ENCODE results near the gene CCDC157. TPM values are rescaled to one million over a fixed set of nuclear protein-coding genes. Genes with fewer than 3 reads are reported as not detected.

Gene CCDC157
- total and polyA plus RNA-seq, 10 of the 15 experiments (the other 5 are each of a cell fraction or from before 2014, with no cell fraction given): 0.10 to 2.8 (median 1.2) TPM

- RAD21 ChIA-PET (ENCODE audit: unreplicated experiment): interaction anchor here (0.7 to 7.3 kb wide), 15 partner anchors 10 to 331 kb away, joined by 3 to 137 read pairs (median 4); partner anchors contain the start of genes CASTOR1, CCDC157, RNF215 and SEC14L2
- DNase-seq (ENCODE audit: low read depth, low spot score) (peak; percentile 99), ATAC-seq (peak; percentile 88), FAIRE-seq (peak; percentile 91)
- Histone ChIP-seq H3K27me3 (replicated peaks in 1 of 2; ENCODE audit: control insufficient read depth in 2 of 2, insufficient read depth in 2 of 2, low read length in 1 of 2) (no peaks in the 10 kb centered on the region), H4K20me1 (ENCODE audit: control insufficient read depth, insufficient read depth) (no peaks in the 10 kb centered on the region), H2AFZ (ENCODE audit: control insufficient read depth, low read depth, low read length) (peak overlapping the region; percentile 67), H3K9me3 (replicated peaks; ENCODE audit: control insufficient read depth, insufficient read depth, low read length) (no peaks in the 10 kb centered on the region; the same call in 2 of the 3 replicates), H3K4me3 (peak overlapping the region; percentile 86), H3K36me3 (ENCODE audit: control insufficient read depth in 2 of 2, insufficient read depth in 2 of 2, low read length in 1 of 2) (peaks cover 3 to 19% of the 10 kb centered on the region in 2 experiments; a peak in 3 of 4 replicates), H3K9ac (ENCODE audit: control insufficient read depth, insufficient read depth, low read length) (peak overlapping the region; percentile 87), H3K4me2 (ENCODE audit: control insufficient read depth, insufficient read depth) (peak overlapping the region; percentile 99), H3K4me1 (ENCODE audit: control insufficient read depth, insufficient read depth, low read length) (peaks cover 22% of the 10 kb centered on the region), H3K79me2 (ENCODE audit: control insufficient read depth, insufficient read depth, low read length) (peaks cover 45% of the 10 kb centered on the region), H3K27ac (ENCODE audit: control insufficient read depth, insufficient read depth) (peak overlapping the region; percentile 91)
- intact Hi-C loops (cut with micrococcal nuclease; ENCODE audit: unreplicated experiment): loop anchor here (1.0 kb wide), 1 partner anchor 33 kb away; no protein-coding TSS in a partner anchor
- SMC1A ChIA-PET (ENCODE audit: uncharacterized antibody, unreplicated experiment): interaction anchor here (0.6 to 6.0 kb wide), 20 partner anchors 10 to 183 kb away, joined by 3 to 69 read pairs (median 5); partner anchors contain the start of genes CASTOR1, RNF215, SEC14L2 and TCN2
- in situ Hi-C loops (cut with MboI): no loop called here
- CTCF ChIA-PET: interaction anchor here (0.6 to 7.5 kb wide), 21 partner anchors 9 to 316 kb away, joined by 3 to 172 read pairs (median 4); partner anchors contain the start of genes CASTOR1, CCDC157, RNF215 and SEC14L2
- POLR2A ChIA-PET: interaction anchor here (0.6 to 6.4 kb wide), 26 partner anchors 9 to 1369 kb away, joined by 3 to 60 read pairs (median 4); partner anchors contain the start of genes MTMR3, PIK3IP1, RNF215 and SEC14L2
- WGBS (ENCODE audit: insufficient coverage, insufficient replicate concordance, low lambda C conversion rate, missing lambda C conversion rate): under 1% methylated on average over 31 of the region's 31 CpGs
- BruUV-seq (replicated peaks): no TSS peak
- TF ChIP-seq NFYB (IDR thresholded peaks at IDR 0.05; ENCODE audit: insufficient read depth, low read depth, low read length) (peak; percentile 85), RUNX3 (IDR thresholded peaks at IDR 0.05; ENCODE audit: low read length) (peak; percentile 40), NFIC (IDR thresholded peaks at IDR 0.05; ENCODE audit: low read depth, low read length) (no peak), FOXM1 (IDR thresholded peaks at IDR 0.05; ENCODE audit: low read depth, low read length) (no peak), ZBTB40 (IDR thresholded peaks at IDR 0.05; ENCODE audit: borderline replicate concordance) (no peak), HCFC1 (IDR thresholded peaks at IDR 0.05; ENCODE audit: low read length) (peak; percentile 90), USF2 (IDR thresholded peaks at IDR 0.05; ENCODE audit: borderline replicate concordance, low read depth, low read length) (peak; percentile 84), MXI1 (IDR thresholded peaks at IDR 0.05; ENCODE audit: low read depth, low read length) (peak; percentile 94), NBN (IDR thresholded peaks at IDR 0.05) (no peak; the same call in 1 of the 2 replicates), SMAD5 (IDR thresholded peaks at IDR 0.05; ENCODE audit: low read depth) (peak; percentile 24; the same call in 1 of the 2 replicates), JUND (IDR thresholded peaks at IDR 0.05; ENCODE audit: low read depth, low read length) (0 out of 2 replicates have a peak, but pooled peaks have one; percentile 45), RB1 (IDR thresholded peaks at IDR 0.05; ENCODE audit: borderline replicate concordance) (0 out of 2 replicates have a peak, but pooled peaks have one; percentile 50), EGR1 (IDR thresholded peaks at IDR 0.05; ENCODE audit: borderline replicate concordance in 1 of 2, low read depth in 2 of 2, low read length in 2 of 2) (peak in 1 of 2 experiments; percentile 85; a peak in 2 of 3 replicates), RFX5 (IDR thresholded peaks at IDR 0.05; ENCODE audit: low read depth, low read length) (peak; percentile 38; the same call in 1 of the 2 replicates), SRF (IDR thresholded peaks at IDR 0.05; ENCODE audit: low read depth in 2 of 2, low read length in 2 of 2) (peak in 1 of 2 experiments; percentile 39; a peak in 1 of 4 replicates), MAX (IDR thresholded peaks at IDR 0.05; ENCODE audit: low read depth, low read length) (peak; percentile 80; the same call in 1 of the 2 replicates), BCL11A (IDR thresholded peaks at IDR 0.05; ENCODE audit: low read depth, low read length) (no peak), TBL1XR1 (IDR thresholded peaks at IDR 0.05; ENCODE audit: low read depth, low read length) (peak; percentile 82), DPF2 (IDR thresholded peaks at IDR 0.05) (no peak)
Measured at GRCh38 chr22:30423959-30424533, 67.2 kb downstream of the CCDC157 start.
